Upper lobe of right lung (tissue), 1 donor: ENCODE measurements around the gene PLB1. TPM values are rescaled to one million over a fixed set of nuclear protein-coding genes. Genes with fewer than 3 reads are reported as not detected.
"Not testable (repeated sequence)": the region's sequence is repeated elsewhere in the genome, so short reads cannot be mapped to it uniquely, and the experiment has no call there.

ENCODE experiments used
- ATAC-seq: fragments of 200-7000 bp; cut with Tn5 transposase; one replicate; pipeline ENCODE4 v1.9.1; 2020; ENCODE audit warnings: mild to moderate bottlenecking, moderate library complexity
- DNase-seq: peaks from one replicate; pipeline ENCODE4 v3.0.0-alpha.2; 2020
- H3K27ac ChIP-seq: fragments of 200-600 bp; one replicate; pipeline ENCODE4 v1.8.0; 2022
- H3K27me3 ChIP-seq: fragments of 200-600 bp; one replicate; pipeline ENCODE4 v1.8.0; 2022; ENCODE audit warnings: mild to moderate bottlenecking
- H3K36me3 ChIP-seq: fragments of 200-600 bp; one replicate; pipeline ENCODE4 v1.8.0; 2022
- H3K4me1 ChIP-seq: fragments of 200-600 bp; one replicate; pipeline ENCODE4 v1.8.0; 2022
- H3K4me3 ChIP-seq: fragments of 200-600 bp; one replicate; pipeline ENCODE4 v1.8.0; 2022; ENCODE audit warnings: mild to moderate bottlenecking
- H3K9me3 ChIP-seq: fragments of 200-600 bp; one replicate; pipeline ENCODE4 v1.8.0; 2022
- CTCF ChIP-seq: fragments of 200-600 bp; IDR thresholded peaks from one replicate; pipeline ENCODE4 v1.8.0; 2022; ENCODE audit warnings: antibody characterized with exemption
- intact Hi-C: fragments of 100-400 bp; cut with DNase I; formaldehyde crosslinking; loops from one replicate; pipeline ENCODE4 v1.11.0; 2022
- total RNA-seq: library from RNA; stranded (reverse); fragmentation: NEBNext Ultra II Directional; extraction: Animal tissue kit (Norgen Biotek cat#: 25700); gene quantifications from one replicate; pipeline ENCODE4 v1.2.1, GENCODE V29; 2021
- donor health status: DM: no; HTN: yes; CAD: no; lungs with severe emphysema.

PLB1 gene
- total RNA-seq, 1 donor from 2014 or later, result 4.2 TPM

- Histone ChIP-seq H3K9me3 (no peaks in the 10 kb centered on the region), H3K36me3 (no peaks in the 10 kb centered on the region), H3K4me3 (no peak overlapping the region), H3K4me1 (peaks cover 4% of the 10 kb centered on the region), H3K27ac (no peak overlapping the region), H3K27me3 (no peaks in the 10 kb centered on the region)
- ATAC-seq (no peak), DNase-seq (no peak)
- intact Hi-C loops, result no loop called here
- no peak for TF ChIP-seq CTCF
These were observed 25.1 kb upstream of the PLB1 start for GRCh38 chr2:28470759-28471158.

- DNase-seq (peak; percentile 48), ATAC-seq (peak; percentile 53)
- no peaks in the 10 kb centered on the region for H3K36me3 ChIP-seq
- no peaks in the 10 kb centered on the region for H3K9me3 ChIP-seq
- no peak overlapping the region for H3K27ac ChIP-seq
- H3K4me3 ChIP-seq, result no peak overlapping the region
- H3K27me3 ChIP-seq, result no peaks in the 10 kb centered on the region
- intact Hi-C loops, result no loop called here
- no peak for TF ChIP-seq CTCF
- H3K4me1 ChIP-seq, result peaks cover 4% of the 10 kb centered on the region
These were observed 24.6 kb upstream of the PLB1 start for GRCh38 chr2:28471214-28471613.

GRCh38 chr2:28471701-28472236 is 24.1 kb upstream of the PLB1 start:
- no peaks in the 10 kb centered on the region for H3K27me3 ChIP-seq
- no peak overlapping the region for H3K27ac ChIP-seq
- no peaks in the 10 kb centered on the region for H3K36me3 ChIP-seq
- intact Hi-C loops, result no loop called here
- H3K4me3 ChIP-seq, result no peak overlapping the region
- peaks cover 4% of the 10 kb centered on the region for H3K4me1 ChIP-seq
- H3K9me3 ChIP-seq, result no peaks in the 10 kb centered on the region
- no peak for TF ChIP-seq CTCF
- ATAC-seq (no peak), DNase-seq (peak; percentile 46)

GRCh38 chr2:28472641-28473040 is 23.2 kb upstream of the PLB1 start:
- not testable (repeated sequence) for H3K27ac ChIP-seq

GRCh38 chr2:28475088-28475595 is 20.7 kb upstream of the PLB1 start:
- Histone ChIP-seq H3K27me3 (no peaks in the 10 kb centered on the region), H3K9me3 (no peaks in the 10 kb centered on the region), H3K27ac (no peak overlapping the region), H3K4me3 (no peak overlapping the region), H3K36me3 (no peaks in the 10 kb centered on the region), H3K4me1 (peaks cover 2% of the 10 kb centered on the region)
- ATAC-seq (peak; percentile 36), DNase-seq (no peak)
- no peak for TF ChIP-seq CTCF
- intact Hi-C loops, result no loop called here

More at GRCh38 chr2:28472641-28473040, 23.2 kb upstream of the PLB1 start:
- H3K36me3 ChIP-seq, intact Hi-C loops, ATAC-seq, H3K4me3 ChIP-seq, H3K4me1 ChIP-seq, DNase-seq, H3K9me3 ChIP-seq, H3K27me3 ChIP-seq: not testable (repeated sequence)

GRCh38 chr2:28477087-28477486 is 18.8 kb upstream of the PLB1 start:
- H3K36me3 ChIP-seq, result no peaks in the 10 kb centered on the region
- no peak overlapping the region for H3K27ac ChIP-seq
- ATAC-seq (no peak), DNase-seq (no peak)
- intact Hi-C loops, result no loop called here
- H3K9me3 ChIP-seq, result no peaks in the 10 kb centered on the region
- no peaks in the 10 kb centered on the region for H3K4me1 ChIP-seq
- no peak for TF ChIP-seq CTCF
- no peaks in the 10 kb centered on the region for H3K27me3 ChIP-seq
- no peak overlapping the region for H3K4me3 ChIP-seq
